Inflammatory macrophage (primary cell): ENCODE data around the gene PTPRK.

Source experiments
- DNase-seq, 2 donors: peaks; one replicate each; pipeline ENCODE4 v3.0.0-alpha.2; 2020 to 2022

PTPRK gene

GRCh38 chr6:128062882-128063603 lies 457.4 kb downstream of the PTPRK start:
- no peak for DNase-seq

- DNase-seq: no peak
These were observed 462.5 kb downstream of the PTPRK start for GRCh38 chr6:128057946-128058345.

DNA sequence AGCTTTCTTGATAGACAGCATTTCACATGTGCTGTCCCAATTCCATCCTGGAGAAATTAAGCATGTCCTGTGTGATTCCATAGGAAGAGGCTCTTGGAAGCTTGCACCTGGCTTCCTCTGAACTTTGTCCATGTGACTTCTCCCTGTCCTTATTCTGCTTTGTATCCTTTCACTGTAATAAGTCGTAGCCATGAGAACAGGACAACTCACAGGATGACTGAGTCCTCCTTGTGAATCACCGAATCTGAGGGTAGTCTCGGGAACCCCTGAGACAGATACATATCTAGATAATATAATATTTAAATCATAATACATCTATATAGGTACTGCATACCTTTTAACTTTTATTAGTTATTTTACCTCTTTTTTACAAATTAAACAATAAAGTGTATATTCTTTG lies 462.9 kb downstream of the PTPRK start:
- DNase-seq: no peak

DNA sequence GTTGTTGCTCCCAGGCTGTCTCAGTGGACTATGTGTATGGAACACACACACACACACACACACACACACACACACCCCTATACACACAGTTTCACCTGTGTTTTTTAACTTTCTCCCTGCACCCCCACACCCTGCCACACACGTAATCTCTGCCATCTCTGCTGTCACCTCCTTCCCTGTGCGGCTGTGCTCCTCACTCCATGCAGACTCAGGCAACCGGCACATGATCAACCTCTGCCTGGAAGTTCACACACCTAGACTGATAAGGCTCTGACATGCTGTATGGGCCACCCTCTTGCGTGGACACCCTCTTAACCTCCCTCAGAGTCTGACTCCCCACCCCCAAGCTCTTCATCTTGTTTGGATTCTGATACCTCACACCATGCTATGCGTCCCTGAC lies 467.3 kb downstream of the PTPRK start:
- DNase-seq: no peak

DNA sequence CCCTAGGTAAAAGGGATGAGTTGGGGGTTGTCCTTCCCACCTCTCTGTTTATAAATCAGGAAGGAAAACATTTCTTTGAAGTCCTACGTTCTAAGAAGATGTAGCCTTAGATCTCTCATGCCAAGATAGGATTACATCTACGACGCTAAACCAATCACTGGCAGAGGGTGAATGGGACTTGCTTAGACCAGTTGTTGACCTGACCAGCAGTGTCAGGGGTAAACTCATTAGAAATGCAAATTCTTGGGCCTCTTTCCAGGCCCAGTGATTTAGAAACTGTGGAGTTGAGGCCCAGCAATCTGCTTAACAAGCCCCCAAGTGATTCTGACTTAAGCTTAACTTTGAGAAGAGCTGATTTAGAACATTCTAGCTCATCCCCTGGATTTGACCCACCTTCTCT lies 472.4 kb downstream of the PTPRK start:
- no peak for DNase-seq

DNA sequence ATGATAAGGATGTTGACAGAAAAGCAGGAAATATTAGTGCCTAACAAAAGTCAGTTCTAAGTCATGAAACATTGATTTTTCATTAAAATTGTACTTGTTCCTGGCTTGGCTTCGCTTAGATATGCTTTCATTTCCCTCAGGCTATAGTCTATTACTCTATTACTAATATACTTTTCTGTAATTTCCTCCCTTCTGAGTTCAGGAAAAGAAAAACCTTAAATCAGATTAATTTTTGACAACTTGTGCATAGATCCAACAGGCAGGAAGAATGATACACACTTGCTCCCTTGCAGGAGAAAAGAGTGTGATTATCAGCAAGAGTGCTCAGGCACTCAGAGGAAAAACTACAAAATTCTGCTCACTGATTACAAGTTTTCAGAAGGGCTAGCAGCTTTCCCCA lies 474.4 kb downstream of the PTPRK start:
- no peak for DNase-seq

- DNase-seq: no peak
These were observed 480.9 kb downstream of the PTPRK start for GRCh38 chr6:128039543-128039942.

GRCh38 chr6:128036808-128037570 lies 483.4 kb downstream of the PTPRK start:
- DNase-seq: peak in 1 of 2 donors; percentile 0

- DNase-seq: no peak
These were observed 487.2 kb downstream of the PTPRK start for GRCh38 chr6:128033156-128033555.

DNA sequence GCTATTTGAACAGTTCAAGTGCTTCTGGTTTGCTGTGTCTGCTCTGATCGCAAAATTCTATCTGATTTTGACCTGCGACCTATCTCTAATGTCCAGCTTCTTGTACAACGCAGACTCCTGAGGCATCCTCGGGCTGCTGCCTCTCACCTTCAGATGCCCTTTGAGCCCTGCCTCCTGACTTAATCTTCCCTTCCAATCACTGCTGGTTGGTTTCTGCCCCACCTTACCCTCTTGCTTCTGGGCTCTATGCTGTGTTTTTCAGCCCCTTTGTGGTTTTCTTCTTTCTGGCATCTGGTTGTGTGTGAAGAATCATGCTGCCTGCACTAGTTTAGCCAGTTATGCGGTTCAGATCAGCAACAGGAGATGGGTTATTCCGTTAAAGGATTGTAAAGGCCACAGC lies 488.4 kb downstream of the PTPRK start:
- DNase-seq: no peak

GRCh38 chr6:128029826-128030225 lies 490.6 kb downstream of the PTPRK start:
- no peak for DNase-seq

DNA sequence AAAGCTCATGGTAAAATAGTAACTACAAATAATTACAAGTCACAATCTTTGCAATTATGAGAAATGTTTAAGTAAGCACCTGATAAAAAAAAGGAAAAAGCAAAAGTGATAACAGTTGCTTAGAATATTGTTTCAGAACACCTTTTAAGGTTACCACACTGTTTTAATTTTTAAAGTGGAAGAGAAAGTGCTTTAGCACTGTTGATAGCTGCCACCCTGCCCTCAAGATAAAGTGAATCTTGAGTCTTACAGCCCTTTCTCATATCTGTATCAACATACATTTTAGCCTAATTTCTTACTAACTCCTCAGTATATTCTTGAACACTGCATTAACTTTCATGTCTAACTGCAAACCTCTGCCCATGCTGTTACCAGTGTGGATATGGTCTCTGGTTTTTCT lies 492.2 kb downstream of the PTPRK start:
- DNase-seq: no peak

GRCh38 chr6:128025478-128025877 lies 494.9 kb downstream of the PTPRK start:
- no peak for DNase-seq

- DNase-seq: no peak
These were observed 495.4 kb downstream of the PTPRK start for GRCh38 chr6:128024969-128025368.

GRCh38 chr6:128024046-128024445 lies 496.4 kb downstream of the PTPRK start:
- no peak for DNase-seq

GRCh38 chr6:128018821-128019220 lies 501.6 kb downstream of the PTPRK start:
- DNase-seq: no peak

DNA sequence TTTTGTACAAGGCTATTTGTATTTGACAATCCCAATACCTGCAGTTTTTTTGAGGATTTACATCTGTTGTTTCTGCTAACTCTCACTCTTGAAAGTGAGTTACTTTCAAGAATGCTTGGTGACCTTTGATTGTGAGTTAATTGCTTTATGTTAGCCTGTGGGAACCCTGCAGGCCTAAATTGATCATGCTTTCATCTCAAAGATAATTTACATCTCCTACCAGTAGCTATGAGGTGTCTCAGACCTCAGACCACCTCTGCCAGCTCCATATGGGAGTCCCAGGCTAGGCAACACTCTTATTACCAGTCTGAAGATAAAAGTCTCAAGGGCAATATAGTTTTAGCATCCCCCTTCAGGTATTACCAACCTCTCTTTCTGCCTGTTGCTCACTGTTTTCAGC lies 503.1 kb downstream of the PTPRK start:
- DNase-seq: no peak

- no peak for DNase-seq
These were observed 512.7 kb downstream of the PTPRK start for GRCh38 chr6:128007658-128008057.

DNA sequence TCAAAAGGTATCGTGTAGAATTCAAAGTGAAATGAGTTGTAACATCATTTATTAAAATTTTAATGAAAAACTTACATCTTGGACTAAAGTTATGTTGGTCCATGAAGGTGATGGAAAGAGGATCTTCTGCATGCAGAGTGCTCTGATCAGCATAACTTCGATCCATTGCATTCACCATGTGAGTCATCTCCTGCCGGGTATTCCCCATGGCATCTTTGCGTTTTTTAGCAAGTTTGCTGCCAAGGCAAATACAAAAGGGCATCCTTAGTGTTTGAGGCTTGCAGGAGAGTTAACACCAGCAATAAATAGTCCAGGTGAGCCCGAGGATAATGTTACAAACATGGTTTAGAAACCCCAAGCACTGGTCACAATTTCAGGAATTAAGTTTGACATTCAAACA lies 515.4 kb downstream of the PTPRK start:
- DNase-seq: no peak

DNA sequence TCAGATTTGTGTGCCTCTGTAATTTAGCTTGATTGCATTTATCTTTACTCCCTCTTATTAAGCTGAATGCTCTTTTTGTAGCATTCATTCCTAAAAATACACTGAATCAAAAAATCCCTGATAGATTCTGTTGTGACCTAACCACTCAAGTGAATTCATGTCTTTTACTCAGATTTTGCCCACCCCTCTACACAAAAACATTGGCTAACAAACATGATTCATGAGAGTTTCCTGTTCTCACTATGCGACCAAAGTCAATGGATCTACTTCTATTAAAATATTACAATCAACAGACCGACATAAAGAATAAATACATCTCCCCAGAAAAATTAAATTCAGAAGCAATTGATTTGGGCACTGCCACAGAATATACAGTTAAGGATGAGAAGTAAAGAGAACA lies 520.0 kb downstream of the PTPRK start:
- DNase-seq: no peak

GRCh38 chr6:127998985-127999384 lies 521.4 kb downstream of the PTPRK start:
- no peak for DNase-seq

GRCh38 chr6:127997496-127998164 lies 522.8 kb downstream of the PTPRK start:
- no peak for DNase-seq

- no peak for DNase-seq
These were observed 523.5 kb downstream of the PTPRK start for GRCh38 chr6:127996925-127997324.

DNA sequence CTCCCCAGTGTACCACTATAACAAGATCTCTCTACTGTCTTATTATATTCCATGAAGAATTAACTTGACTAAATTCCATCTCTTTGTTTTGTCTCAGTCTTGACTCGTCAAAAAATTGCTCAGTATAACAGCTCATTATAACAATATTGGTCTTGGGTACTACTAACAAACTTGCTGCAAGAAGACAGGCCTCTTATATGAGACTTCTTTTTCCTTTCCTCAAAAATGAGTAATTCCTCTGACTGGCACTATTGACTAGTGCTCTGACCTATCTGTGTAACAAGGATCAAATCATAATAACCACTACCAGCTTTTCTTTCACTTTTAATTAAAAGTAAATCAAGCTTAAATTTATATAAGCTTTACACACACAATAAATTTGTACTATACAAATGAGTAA lies 528.3 kb downstream of the PTPRK start:
- DNase-seq: no peak
